ENCODE data around the gene DDX39A.

Gene DDX39A

DNA sequence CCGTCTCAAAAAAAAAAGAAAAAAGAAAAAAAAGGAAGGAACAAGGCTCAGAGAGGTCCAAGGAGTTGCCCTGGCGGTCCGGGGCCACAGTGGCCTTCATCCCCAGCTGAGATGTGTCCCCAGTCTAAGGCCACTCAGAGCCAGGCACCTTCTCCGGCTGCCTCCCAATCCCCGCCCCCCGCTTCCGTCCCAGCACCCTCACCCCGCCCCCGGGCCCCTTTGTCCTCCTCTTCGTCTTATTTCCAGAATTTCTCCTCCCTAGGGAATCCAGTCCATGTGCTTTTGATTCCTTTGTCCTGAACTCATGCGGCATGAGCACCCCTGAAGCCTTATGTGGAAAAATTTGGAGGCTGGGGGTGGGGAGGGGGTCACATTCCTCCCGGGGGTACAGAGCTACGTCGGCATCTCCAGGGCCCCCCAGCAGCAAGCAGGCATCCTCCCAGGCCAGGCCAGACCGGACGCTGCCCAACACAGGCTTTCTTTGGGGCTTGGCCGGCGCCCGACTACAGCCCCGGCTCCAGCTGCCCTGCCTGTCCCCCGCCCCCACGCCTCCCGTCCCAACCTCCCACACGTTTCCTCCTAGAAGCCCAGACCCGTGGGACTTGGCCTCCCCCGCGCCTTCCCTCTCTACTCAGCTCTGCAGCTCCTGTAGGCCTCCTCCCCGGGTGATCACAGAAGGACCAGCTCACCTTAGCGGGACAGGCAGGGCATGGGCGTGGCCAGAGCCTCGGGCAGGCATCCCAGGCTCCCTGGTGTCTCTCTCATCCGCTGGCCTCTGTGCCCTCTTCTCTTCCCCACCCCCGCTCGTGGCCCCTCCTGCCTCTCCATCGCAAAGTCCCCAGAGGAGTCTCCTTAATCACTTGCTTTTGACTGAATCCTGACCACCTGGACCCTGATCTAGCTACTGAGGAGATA is 55.7 kb downstream of the DDX39A start:
- peak; percentile 93 for DNase-seq

GRCh38 chr19:14361824-14362223 is 57.3 kb downstream of the DDX39A start:
- DNase-seq = peak; percentile 55

All from fibroblast of skin of back (primary cell).